Ovary (tissue), 10 donors: ENCODE data around the gene SERPINB8. TPM values are rescaled to one million over a fixed set of nuclear protein-coding genes. Genes with fewer than 3 reads are reported as not detected.
"Not testable (repeated sequence)": the region's sequence is repeated elsewhere in the genome, so short reads cannot be mapped to it uniquely, and the experiment has no call there.

Experiments used
- DNase-seq, 5 donors: peaks; one replicate each; pipeline ENCODE4 v3.0.0-alpha.2; 2019 to 2020
- H3K27ac ChIP-seq, 2 donors: fragments of 200-600 bp; one replicate each; pipeline versions ENCODE4 v1.5.1 to v1.8.0; 2019 to 2022
- H3K27me3 ChIP-seq: fragments of 200-600 bp; one replicate; pipeline ENCODE4 v1.8.0; 2022
- H3K36me3 ChIP-seq: fragments of 200-600 bp; sonication (generic); one replicate; pipeline ENCODE4 v1.5.1; 2019
- H3K4me1 ChIP-seq: one replicate; pipeline ENCODE4 v1.8.1; 2013; ENCODE audit warnings: mild to moderate bottlenecking, moderate library complexity; ENCODE audit not compliant: insufficient read depth
- H3K4me3 ChIP-seq: fragments of 200-600 bp; sonication (generic); one replicate; pipeline ENCODE4 v1.5.1; 2017
- H3K9me3 ChIP-seq, 2 donors: fragments of 200-600 bp in 1 of 2; sonication (generic) in 1 of 2; one replicate each; pipeline versions ENCODE4 v1.5.1 to v1.8.1; 2013 to 2019; ENCODE audit warnings: mild to moderate bottlenecking in 1 of 2, moderate library complexity in 1 of 2
- CTCF ChIP-seq, 3 donors: fragments of 450-650 bp in 2 of 3; fragments of 200-600 bp in 1 of 3; IDR thresholded peaks; one replicate each; pipeline versions ENCODE4 v1.5.1 to v1.8.0; 2016 to 2022; ENCODE audit warnings: antibody characterized with exemption in 3 of 3, mild to moderate bottlenecking in 1 of 3
- EP300 ChIP-seq: sonication (generic); formaldehyde crosslinking; IDR thresholded peaks from one replicate; pipeline ENCODE4 v1.6.1; 2017; ENCODE audit warnings: antibody characterized with exemption
- POLR2A ChIP-seq: fragments of 450-650 bp; IDR thresholded peaks from one replicate; pipeline ENCODE4 v1.6.1; 2017; ENCODE audit warnings: antibody characterized with exemption, mild to moderate bottlenecking, moderate library complexity
- WGBS, 3 donors: extraction: QIAGEN DNeasy Blood & Tissue Kit in 1 of 3; methylation state at CpG; one replicate each; pipeline versions ENCODE4 v1.1.5 to v1.1.7; 2013 to 2017; 5-methylcytosine and 5-hydroxymethylcytosine counted together
- intact Hi-C, 4 donors: fragments of 100-400 bp; cut with DNase I; formaldehyde crosslinking; loops; one replicate each; pipeline versions ENCODE4 v1.11.0 to v1.15.1; 2022 to 2023
- long read RNA-seq, 3 donors: library from polyadenylated mRNA in 2 of 3; unstranded in 2 of 3; transcript quantifications; one replicate each; pipeline ENCODE4 v2.0.0 and lab custom pipeline, GENCODE V29; 2021 to 2026
- polyA plus RNA-seq, 2 donors: library from polyadenylated mRNA; stranded (reverse); fragments of 200-250 nt in 1 of 2; fragments of 350-450 nt in 1 of 2; fragmentation: Illumina TruSeq in 1 of 2; extraction: RNeasy Lipid Tissue Mini Kit (QIAGEN cat#74804) in 1 of 2; gene quantifications; one replicate each; pipeline ENCODE4 v1.2.3, GENCODE V29; 2013 to 2014
- total RNA-seq, 7 donors: library from RNA; depleted of rRNA in 2 of 7; stranded (reverse); fragments of >200 nt in 2 of 7; fragmentation: NEBNext Ultra II Directional in 3 of 7; extraction: Animal tissue kit (Norgen Biotek cat#: 25700) in 3 of 7; gene quantifications; one replicate each; pipeline versions ENCODE4 v1.1.0 to v1.2.4, GENCODE V29; 2016 to 2023
- donor health status: DM: no; HTN: no; CAD: no; lungs with moderate emphysema.
- donor health status: DM: no; HTN: no; CAD: no.
- donor health status: Bipolar disorder and iron deficiency.
- donor health status: DM: yes; HTN: yes; CAD: no.
- donor health status: DM: no; HTN: no; CAD: no.
- donor health status: DM: yes; HTN: yes; CAD: no.

Gene SERPINB8
- 10 to 100 TPM in 1 of 7 donors, 1 to 10 TPM in 6; 4.9 to 10.7 (median 6.9) TPM for total RNA-seq
- polyA plus RNA-seq = 10 to 100 TPM in 1 of 2 donors, 1 to 10 TPM in 1; 4.4 to 10.5 TPM
- long read RNA-seq, donor 1, partial matches to known transcripts = 0 of 2 reads
- long read RNA-seq, donor 1, other reads (novel, unspliced or antisense) = 0 of 2 reads
- long read RNA-seq, donor 2 = 0 reads
- long read RNA-seq, donor 3, partial matches to known transcripts = 0 of 2 reads
- long read RNA-seq, donor 3, other reads (novel, unspliced or antisense) = 1 of 2 reads

- Histone ChIP-seq H3K36me3 (no peaks in the 10 kb centered on the region), H3K9me3 (no peaks in the 10 kb centered on the region), H3K27me3 (no peaks in the 10 kb centered on the region), H3K4me1 (peaks cover 3% of the 10 kb centered on the region), H3K27ac (peak within 1 kb of the TSS; percentile 85 to 92), H3K4me3 (peak within 1 kb of the TSS; percentile 92)
- peak; percentile 93 for TF ChIP-seq POLR2A
- TF ChIP-seq CTCF (IDR thresholded peaks at IDR 0.05) = no peak
- DNase-seq = peak; percentile 92 to 94 (median 94)
- 0% methylated on average over 62 of the region's 62 CpGs for whole genome bisulfite sequencing, 3 donors
- intact Hi-C loops = no loop called here
Observed at GRCh38 chr18:63969942-63970808, at the start of gene SERPINB8. TSS of gene SERPINB8 (plus strand) at chr18:63970081. CDS start at chr18:63978309, 8,228 bp downstream.

- DNase-seq = no peak
- Histone ChIP-seq H3K9me3 (no peaks in the 10 kb centered on the region), H3K27ac (no peak overlapping the region), H3K27me3 (no peaks in the 10 kb centered on the region), H3K4me3 (no peak overlapping the region), H3K36me3 (no peaks in the 10 kb centered on the region), H3K4me1 (no peaks in the 10 kb centered on the region)
- WGBS, 3 donors = 63 to 85% (median 65%) methylated on average over 2 of the region's 2 CpGs
- intact Hi-C loops = no loop called here
- TF ChIP-seq EP300 (no peak), CTCF (IDR thresholded peaks at IDR 0.05) (no peak), POLR2A (no peak)
Observed at GRCh38 chr18:63922049-63922448, 47.8 kb upstream of the SERPINB8 start.

GRCh38 chr18:63924551-63924950 lies 45.3 kb upstream of the SERPINB8 start:
- Histone ChIP-seq H3K27me3 (no peaks in the 10 kb centered on the region), H3K4me1 (no peaks in the 10 kb centered on the region), H3K27ac (no peak overlapping the region), H3K36me3 (no peaks in the 10 kb centered on the region), H3K4me3 (no peak overlapping the region), H3K9me3 (no peaks in the 10 kb centered on the region)
- intact Hi-C loops = no loop called here
- no peak for DNase-seq
- TF ChIP-seq CTCF (IDR thresholded peaks at IDR 0.05) (no peak), EP300 (no peak), POLR2A (no peak)
- WGBS, 3 donors = 59 to 77% (median 60%) methylated on average over 1 of the region's 1 CpG

GRCh38 chr18:63928331-63928730 lies 41.5 kb upstream of the SERPINB8 start:
- H3K36me3 ChIP-seq = no peaks in the 10 kb centered on the region
- WGBS, 3 donors = 78 to 85% (median 79%) methylated on average over 8 of the region's 8 CpGs
- no peaks in the 10 kb centered on the region for H3K9me3 ChIP-seq
- no peak for TF ChIP-seq EP300
- H3K27me3 ChIP-seq = no peaks in the 10 kb centered on the region
- intact Hi-C loops = no loop called here
- no peak overlapping the region for H3K4me3 ChIP-seq
- H3K27ac ChIP-seq = no peak overlapping the region
- DNase-seq = no peak
- no peaks in the 10 kb centered on the region for H3K4me1 ChIP-seq

- H3K27me3 ChIP-seq, intact Hi-C loops, H3K9me3 ChIP-seq, H3K4me1 ChIP-seq, H3K4me3 ChIP-seq, H3K36me3 ChIP-seq, DNase-seq, H3K27ac ChIP-seq: not testable (repeated sequence)
Observed at GRCh38 chr18:63929369-63929768, 40.5 kb upstream of the SERPINB8 start.
